ENCODE measurements around the gene LITAF.

LITAF gene

DNA sequence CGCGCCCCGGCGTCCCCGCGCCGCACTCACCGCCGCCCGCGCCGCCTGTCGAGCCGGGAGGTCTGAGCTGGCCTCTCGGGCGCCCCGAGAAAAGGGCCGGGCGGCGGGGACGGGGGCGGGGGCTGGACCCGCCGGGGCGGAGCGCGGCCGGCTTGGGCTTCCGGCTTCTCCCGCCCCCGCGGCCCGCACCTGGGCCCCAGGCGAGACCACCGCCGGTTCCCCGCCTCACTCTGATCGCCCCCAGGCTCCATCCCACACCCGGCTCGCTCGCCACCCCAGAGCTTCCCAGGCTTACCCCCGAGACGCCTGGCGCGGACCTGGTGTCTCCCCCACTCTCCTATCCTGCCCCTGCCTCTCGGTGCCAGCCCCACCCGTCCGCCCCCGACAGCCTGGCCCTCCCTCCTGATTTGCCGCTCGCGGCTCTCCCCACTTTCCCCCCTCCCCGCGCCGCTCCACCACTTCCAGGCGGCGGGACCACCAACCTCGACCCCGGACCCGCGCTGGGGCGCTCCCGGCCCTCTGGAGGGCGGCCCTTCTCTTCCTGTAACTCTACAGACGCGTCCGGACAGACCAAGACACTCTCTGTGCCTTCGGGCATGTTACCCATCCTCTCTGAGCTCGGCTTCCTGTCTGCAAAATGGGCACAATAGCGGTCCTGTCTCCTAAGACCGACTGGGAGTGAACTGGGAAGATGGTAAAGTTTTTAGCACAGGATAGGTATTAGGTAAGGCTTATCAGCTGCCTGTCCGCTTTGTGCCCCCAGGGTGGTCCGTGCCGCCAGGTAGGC is at the start of gene LITAF:
LITAF (minus strand) TSS at position 64 of the 787 bp plus-strand sequence. CDS start 30,189 bp downstream, outside the sequence.
- DNase-seq = peak; percentile 59

DNA sequence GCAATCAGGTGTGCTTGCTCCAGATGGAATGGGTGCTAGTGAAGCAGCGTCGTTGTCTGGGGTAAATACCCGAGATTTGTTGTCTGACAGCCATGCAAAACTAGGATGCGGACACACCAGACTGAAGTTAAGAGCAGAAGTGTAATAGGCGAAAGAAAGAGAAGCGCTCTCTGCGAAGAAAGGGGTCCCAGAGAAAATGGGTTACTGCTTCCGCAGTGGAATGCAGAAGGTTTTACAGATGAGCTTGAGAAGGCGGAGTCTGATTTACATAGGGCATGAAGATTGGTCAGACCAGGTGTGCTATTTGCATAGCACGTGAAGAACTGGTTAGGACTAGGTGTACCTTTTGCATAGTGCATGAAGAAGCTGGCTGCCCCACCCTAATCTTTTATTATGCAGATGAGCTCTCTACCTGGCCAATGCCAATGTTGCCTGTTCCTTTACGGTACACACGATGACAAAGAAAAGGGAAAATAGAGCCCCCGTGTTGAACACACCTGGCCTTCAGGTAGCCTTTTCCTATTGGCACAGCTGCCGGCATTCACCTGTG is 49.5 kb upstream of the LITAF start:
- DNase-seq = no peak

DNA sequence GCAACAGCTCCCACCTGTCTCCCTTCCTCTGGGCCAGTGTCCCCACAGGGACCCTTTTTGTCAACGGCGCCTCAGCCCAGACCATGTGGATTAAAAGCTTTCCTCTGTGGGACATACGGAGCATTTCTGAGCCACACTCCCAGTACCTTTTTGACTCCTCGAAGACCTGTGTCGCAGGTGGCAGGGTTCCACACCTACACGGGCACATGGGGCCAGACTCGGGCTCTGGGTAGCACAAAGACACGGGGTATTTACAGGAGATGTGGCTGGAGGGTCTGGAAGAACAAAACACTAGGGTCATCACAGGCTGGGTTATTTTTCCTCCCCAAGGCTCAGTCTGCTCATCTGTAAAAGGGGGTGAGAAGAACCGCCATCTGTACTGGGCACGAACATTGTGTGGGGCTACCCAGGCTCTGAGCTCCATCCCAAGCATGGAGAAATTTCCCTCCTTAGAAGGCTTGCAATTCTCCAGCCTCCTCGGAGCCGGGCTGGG is 49.0 kb upstream of the LITAF start:
- no peak for DNase-seq

DNA sequence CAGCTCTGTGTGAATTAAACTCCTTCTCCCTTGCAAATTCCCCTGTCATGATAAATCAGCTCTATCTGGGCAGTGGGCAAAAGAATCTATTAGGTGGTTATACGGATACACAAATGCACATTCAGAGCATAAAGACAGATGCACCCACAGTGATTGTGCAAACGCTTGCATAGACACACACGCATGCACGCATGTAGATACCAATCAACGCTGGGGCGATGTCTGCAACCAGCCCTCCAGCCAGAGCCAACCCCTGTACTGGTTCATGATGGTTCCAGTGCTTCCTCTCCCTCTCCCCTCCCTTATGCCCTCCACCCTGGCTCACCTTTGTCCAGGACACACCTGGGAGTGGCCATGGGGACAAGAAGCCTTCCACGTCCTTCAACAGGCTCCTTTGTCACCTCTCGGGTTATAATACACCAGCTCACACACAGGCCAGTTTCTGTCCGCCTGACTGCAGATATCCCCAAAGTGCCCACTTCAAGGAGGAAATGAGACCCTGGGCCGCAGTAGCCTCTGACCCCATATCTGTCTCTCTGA is 48.5 kb upstream of the LITAF start:
- no peak for DNase-seq

DNA sequence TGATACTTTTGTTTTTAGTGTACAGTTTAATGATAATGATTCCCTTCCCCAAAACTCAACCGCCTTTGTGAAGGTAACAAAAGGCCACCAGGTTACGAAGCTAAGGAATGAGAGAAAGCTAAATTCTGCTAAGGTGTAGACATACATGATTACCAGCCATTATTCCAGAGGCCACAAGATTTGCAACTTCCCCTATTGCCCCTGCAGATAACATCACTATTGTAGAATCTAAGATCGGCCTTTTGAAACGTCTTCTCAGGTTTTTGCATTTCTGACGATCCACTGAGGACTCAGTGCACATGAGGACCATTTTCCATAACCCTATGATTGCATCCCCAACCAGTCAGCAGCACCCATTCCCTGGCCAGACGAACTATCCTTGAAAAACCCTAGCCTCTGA is 47.6 kb upstream of the LITAF start:
- DNase-seq = no peak

DNA sequence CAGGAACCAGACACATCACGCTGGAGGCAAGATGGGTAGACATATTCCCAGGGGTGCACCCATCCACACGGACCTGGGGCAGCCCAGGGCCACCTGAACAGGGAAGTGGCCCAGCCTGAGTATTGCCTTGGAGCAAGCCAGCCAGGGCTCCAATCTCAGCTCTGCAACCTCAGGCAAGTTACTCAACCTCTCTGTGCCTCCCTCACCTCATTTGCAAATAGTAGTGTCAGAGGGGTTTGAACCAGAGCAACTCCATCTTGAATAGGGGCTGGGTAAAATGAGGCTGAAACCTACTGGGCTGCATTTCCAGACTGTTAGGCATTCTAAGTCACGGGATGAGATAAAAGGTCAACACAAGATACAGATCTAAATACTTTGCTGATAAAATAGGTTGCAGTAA is 46.4 kb upstream of the LITAF start:
- no peak for DNase-seq

DNA sequence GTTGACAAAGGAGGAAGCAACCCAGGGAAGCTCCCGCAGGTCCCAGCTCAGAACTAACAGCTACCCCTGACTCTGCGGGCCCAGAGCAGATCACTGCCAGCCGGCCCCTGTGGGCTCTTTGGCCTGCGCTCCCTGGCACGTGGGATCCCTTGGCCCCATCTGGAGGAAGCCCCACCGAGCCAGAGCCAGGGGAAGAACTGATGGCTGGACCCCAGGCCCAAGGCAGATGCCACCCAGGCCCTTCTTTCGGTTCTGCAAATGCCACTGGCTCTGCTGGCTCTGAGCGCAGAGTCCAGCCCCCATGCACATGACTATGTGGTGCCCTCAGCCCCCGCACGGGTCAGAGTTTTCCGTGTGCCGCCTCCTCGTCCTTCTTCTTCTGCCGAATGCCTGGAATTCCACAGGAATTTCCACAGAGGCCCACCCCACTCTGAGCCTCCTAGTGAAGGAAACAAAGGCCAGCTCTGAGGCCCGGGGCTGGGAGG is 45.8 kb upstream of the LITAF start:
- DNase-seq = no peak

DNA sequence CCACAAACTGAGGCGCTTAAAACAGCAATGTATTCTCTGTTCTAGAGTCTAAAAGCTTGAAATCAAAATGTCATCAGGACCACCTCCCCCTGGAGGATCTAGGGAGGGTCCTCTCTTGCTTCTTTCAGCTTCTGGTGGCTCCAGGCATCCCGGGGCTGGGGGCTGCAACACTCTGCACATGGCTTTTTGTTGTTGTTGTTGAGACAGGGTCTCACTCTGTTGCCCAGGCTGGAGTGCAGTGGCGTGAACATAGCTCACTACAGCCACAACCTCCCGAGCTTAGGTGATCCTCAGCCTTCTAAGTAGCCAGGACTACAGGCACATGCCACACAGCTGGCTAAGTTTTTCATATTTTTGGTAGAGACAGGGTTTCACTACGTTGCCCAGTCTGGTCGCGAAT is 44.5 kb upstream of the LITAF start:
- DNase-seq = no peak

DNA sequence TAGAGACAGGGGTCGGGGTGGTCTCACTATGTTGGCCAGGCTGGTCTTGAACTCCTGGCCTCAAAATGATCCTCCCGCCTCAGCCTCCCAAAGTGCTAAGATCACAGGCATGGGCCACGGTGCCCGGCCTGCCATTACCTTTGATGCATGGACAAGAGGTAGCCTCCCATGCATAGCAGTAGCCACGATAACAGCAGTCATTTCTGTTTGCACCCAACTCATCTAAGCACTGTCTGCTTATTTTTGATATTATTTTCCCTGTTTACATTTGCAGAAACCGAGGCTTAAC is 44.0 kb upstream of the LITAF start:
- no peak for DNase-seq

DNA sequence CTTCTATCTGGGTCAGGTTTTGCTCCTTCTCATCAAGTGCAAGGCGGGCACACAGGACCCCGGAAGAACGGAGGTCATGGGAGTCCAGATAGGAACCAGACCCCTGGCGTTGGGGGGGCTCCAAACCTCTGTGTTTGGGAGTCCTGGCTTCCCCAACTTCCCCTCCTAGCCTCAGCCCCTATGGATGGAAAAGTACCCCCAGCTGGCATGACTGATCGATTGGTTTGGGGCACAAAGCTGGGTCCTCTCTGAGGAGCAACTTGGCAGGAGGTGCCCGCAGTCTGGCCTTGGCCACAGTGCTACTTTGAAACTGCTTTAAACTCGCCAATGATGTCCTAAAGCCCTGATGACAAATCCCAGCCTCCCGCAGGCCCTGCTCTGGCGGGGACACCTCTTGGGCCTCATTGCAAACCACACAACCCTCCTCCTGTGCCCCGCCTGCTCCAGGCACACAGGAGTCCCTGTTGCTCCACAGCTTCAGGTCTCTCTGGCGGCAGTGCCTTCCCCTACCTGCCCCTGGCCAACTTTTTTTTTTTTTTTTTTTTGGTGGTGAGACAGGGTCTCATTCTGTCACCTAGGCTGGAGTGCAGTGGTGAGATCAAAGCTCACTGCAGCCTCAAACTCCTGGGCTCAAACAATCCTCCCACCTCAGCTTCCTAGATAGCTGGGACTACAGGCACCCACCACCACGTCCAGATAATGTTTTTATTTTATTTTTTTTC is 43.5 kb upstream of the LITAF start:
- DNase-seq = no peak

DNA sequence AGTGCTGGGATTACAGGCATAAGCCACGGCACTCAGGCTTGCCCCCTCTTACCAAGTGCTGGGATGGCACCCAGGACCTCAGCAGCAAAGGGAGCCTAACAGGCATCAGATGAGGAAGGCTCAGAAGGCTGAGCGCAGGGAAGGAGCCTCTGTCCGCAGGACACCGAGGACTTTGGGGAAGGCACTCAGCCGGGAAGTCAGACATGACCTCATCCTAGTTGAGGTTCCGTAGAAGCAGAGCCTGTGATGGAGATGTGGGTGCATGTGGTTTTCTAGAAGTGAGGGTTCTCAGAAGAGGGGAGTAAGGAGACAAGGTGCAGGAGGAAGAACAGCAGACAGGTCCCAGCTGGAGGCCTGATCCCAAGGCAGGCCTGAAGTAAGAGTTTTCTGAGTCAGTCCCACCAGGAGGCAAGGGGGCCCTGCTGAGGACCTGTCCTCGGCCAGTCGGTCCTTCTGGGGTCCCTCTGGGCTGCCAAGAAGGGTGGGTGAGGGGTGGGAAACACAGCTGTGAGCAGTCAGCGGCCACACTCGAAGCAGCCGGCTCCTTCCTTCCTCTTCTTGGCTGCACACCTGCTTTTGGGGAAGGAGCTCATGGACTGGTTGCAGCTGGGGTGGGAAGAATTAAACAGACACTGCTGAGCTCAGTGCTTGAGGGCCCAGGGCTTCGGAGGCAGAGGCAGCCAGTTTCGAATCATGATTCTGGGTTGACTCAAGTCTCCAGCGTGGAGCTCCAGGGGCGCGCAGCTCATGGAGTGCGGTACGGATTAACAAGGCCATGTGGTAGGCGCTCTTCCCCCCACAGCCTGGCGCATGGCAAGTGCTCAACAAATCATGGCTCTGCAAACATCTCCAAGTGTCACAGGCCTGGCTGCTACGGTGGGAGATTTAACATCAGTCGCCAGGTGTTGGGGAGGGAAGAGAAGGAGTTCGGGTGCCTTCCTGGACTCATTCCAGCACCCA is 42.6 kb upstream of the LITAF start:
- no peak for DNase-seq

DNA sequence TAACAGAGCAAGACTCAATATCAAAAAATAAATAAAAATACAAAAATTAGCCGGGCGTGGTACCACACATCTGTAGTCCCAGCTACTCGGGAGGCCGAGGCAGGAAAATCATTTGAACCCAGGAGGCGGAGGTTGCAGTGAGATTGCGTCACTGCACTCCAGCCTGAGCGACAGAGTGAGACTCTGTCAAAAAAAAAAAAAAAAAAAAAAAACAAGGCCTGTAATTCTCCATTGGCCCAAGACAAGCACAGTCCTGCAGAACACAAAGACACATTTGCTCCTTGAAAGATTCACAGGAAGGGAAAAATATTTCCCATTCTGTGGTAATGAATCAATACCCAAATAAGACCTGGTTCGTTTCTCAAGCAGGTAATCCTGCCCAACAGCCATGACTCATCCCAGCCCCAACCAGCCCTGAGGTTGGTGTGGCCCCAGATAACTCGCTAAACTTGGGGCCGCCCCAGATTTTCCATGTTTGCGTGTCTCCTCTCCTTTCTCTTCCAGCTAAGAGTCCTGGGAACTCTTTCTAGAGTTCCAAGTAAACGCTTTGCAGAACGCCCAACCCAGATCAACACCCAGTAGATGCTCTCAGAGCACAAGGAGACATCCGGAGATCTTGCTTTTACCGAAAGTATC is 41.2 kb upstream of the LITAF start:
- no peak for DNase-seq

DNA sequence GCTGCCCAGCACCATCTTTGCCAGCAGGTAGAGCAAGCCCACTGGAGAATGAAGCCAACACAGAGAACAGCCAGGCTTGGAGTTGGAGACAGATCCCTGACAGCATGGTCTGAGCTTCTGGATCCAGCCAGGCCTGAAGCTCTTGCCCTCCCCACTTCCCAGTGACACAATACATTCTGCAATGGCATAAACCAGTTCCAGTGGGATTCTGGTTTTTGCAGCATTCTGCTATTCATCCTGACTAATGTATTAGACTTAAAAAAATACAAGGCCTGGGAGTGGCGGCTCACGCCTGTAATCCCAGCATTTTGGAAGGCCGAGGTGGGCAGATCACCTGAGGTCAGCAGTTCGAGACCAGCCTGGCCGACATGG is 40.6 kb upstream of the LITAF start:
- no peak for DNase-seq

DNA sequence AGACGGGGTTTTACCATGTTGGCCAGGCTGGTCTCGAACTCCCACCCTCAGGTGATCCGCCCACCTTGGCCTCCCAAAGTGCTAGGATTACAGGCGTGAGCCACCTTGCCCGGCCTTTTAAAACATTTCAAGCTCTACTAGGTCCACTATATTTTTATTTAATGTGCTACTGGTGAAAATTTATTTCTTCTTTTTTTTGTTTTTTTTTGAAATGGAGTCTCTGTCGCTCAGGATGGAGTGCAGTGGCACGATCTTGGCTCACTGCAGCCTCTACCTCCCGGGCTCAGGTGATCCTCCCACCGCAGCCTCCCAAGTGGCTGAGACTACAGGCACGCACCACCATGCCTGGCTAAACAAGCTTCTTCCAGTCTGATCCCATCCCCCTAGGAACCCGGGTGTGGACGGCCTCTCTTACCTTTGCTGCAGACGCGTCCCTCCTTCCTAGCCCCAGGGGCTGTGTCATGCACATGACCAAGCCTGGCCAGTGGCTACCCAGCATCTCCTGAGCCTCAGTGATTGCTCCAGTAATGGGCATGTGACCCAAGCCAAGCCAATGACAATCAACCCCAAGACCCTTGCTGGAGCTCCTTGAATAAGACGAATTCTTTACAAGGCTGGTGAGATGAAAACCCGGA is 40.1 kb upstream of the LITAF start:
- no peak for DNase-seq

DNA sequence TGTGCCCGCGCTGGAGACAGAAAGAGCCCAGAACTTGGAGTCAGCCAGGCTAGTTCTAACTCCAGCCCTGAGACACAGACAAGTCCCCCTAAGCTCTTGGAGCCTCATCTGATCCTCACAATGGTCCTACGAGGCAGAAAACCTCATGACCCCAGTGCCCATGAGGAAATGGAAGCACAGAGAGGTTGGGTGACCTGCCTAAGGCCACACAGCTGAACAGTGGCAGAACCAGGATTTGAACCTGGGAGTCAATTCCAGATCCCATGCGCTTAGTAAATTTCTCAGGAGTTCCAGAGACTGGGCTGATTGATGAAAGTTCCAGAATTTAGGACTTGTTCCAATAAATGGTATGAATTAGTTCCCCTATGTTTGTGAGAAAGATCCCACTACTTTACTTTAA is 39.0 kb upstream of the LITAF start:
- DNase-seq = no peak

DNA sequence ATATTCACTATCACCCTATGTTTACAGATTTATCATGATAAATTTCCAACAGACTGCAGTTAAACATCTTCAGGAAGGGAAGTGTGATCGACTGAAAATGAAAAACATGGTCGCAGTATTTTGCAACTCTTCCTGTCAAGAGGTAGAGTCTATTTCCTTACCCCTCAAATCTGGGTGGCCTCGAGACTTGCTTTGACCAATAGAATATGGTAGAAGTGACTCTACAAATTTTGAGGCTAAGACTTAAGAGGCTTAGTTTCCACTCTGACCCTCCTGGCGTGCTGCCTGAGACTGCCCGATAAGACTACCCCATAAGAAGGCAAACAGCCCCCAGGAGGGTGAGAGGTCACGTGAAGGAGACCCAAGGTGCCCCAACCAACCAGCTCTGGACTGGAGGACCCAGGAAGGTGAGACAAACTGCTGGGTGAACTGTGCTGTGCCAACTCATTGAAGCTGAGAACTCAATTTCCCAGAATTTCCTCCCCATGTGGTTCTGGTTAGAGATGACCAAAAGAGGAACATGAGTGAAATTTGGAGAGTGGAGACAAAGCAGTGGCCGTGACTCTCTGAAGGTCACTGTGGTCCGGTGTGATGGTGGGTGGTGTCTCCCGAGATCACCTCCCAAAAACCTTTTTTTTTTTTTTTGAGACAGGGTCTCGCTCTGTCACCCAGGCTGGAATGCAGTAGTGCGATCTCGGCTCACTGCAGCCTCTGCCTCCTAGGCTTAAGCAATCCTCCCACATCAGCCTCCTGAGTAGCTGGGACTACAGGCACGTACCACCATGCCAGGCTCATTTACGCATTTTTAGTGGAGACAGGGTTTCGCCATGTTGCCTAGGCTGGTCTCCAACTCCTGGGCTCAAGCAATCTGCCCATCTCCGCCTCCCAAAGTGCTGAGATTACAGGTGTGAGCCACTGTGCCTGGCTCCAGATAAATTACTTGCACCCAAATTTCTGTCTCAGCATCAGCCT is 38.2 kb upstream of the LITAF start:
- DNase-seq = no peak

DNA sequence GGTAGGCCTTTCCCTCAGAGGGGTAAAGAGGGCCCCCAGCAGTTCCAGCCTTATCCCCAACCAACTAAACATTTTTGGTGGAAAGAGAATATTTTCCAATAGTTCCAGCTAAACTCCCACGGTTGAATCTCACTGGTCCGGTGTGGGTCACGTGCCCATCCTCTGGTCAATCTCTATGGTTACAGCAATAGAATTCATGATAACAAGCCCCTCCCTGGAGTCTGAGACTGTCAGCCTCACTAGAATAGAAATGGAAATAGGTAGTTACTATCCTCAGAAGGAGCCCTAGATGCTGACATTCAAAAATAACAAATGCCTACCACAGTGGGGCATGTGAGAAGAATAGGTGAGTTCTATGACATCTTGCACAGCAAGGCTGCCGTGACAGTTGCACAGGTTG is 37.5 kb upstream of the LITAF start:
- no peak for DNase-seq

DNA sequence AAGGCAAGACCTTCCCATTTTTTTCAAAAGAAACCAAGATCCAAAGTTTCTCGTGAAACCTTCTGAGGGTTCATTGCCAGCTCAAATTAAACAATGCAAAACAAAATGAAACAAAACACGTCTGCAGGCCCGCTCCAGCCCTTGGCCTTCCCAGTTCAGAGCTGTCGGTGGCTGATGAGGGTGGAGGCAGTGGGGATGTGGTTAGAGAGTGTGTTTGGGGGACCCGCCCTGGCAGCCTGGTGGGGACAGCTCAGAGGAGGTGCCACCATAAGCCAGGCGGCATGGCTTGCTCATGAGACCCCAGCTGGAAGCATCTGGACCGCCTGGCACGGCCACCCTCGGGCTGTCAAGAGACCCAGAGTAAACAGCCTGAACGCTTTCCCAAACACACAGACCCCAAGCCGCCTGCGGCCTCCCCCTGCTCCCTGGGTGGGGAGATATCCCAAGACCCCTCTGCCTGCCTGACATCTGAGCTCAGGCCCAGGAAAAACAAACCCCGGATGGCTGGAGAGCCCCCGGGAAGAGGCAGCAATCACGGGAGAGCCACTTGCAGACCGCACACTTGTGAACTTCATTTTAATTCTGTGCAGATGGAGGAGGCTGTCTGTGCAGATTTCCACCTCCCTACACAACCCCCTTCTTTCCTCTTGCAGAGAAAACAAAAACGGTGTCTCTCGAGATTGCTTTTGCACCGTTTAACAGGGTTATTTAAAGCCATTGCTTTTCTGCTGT is 35.4 kb upstream of the LITAF start:
- peak; percentile 59 for DNase-seq

DNA sequence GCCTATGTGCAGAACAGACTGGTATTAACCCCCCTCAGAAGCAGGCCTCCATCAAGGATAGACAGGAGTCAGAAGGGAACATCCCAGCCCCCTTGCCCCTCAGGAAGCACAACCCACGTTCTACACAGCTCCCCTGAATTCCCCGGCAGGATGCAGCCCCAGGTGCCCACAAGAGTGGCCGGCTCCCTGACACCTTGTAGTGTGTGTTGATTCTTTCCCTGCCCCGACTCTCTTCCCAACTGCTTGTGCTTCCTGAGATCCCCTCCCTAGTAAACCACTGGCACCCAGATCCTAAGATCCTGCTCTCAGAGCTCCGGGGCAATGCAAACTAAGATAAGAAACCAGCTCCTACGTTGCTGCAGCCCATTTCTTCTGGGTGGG is 34.8 kb upstream of the LITAF start:
- DNase-seq = no peak
